ENCODE measurements around the gene ZFAND2A.
A peak's percentile ranks its signal among the peaks of the same experiment; 100 is the strongest.
"Not testable (repeated sequence)": the region's sequence is repeated elsewhere in the genome, so short reads cannot be mapped to it uniquely, and the experiment has no call there.

ZFAND2A gene

DNA sequence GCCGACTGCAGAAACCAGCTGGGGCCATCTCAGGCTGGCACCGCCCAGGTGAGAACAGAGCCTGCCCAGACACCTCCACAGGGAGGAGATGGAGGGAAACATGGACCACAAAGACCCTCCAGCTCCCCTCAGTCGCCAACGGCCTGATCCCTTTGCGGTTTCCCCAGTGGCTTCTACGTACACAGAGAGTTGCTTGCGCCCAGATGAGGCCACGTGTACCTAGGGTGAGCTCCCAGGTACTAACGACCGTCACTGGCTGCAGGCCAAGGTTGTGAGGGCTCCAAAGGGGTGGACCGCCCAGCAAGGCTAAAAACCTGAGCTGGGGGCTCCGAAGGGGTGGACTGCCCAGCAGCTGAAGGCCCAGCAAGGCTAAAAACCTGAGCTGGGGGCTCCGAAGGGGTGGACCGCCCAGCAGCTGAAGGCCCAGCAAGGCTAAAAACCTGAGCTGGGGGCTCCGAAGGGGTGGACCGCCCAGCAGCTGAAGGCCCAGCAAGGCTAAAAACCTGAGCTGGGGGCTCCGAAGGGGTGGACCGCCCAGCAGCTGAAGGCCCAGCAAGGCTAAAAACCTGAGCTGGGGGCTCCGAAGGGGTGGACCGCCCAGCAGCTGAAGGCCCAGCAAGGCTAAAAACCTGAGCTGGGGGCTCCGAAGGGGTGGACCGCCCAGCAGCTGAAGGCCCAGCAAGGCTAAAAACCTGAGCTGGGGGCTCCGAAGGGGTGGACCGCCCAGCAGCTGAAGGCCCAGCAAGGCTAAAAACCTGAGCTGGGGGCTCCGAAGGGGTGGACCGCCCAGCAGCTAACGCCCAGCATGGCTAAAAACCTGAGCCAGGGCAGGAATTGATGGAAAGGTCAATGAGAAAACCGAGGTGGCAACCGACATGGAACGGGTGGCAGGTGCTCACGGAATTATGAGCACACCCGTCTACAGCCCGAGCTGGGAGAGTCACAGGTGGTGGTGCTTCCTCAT, 3.9 kb downstream of the ZFAND2A start:
- DNase-seq; in situ Hi-C loops (cut with MboI; ENCODE audit: low pct_unique_long_range_greater_than_20kb, low sequenced_read_pairs): not testable (repeated sequence)

DNA sequence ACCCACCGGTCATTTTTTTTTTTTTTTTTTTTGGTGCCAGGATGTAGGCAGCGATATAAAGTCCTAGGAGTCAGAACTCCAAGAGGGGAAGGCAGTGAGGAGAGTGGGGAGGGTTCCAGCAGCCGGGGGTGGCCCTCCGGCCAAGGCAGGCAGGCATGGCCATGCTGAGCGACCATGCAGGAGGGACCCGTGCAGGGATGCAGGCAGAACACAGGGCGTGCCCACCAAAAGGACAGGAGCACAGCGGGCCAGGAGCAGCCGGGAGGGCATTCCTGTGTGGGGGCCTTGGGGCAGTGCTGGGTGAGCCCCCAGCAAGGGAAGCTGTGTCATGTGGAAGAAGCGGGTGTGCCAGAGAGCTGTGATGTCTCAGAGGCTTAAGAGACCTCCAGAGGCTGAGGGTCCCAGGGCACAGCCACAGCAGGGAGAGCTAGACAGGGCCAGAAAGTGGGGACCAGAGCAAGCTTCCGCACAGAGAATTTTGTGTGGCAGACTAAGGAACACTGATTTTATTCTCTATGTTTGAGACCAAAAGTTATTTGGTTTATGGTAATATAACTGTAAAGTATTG, 5.7 kb downstream of the ZFAND2A start:
- in situ Hi-C loops (cut with MboI; ENCODE audit: low pct_unique_long_range_greater_than_20kb, low sequenced_read_pairs): no loop called here
- no peak for DNase-seq

GRCh38 chr7:1152492-1152891, 7.5 kb downstream of the ZFAND2A start:
- DNase-seq: no peak
- in situ Hi-C loops (cut with MboI; ENCODE audit: low pct_unique_long_range_greater_than_20kb, low sequenced_read_pairs): no loop called here

GRCh38 chr7:1151653-1152425, 8.2 kb downstream of the ZFAND2A start:
- in situ Hi-C loops (cut with MboI; ENCODE audit: low pct_unique_long_range_greater_than_20kb, low sequenced_read_pairs): no loop called here
- no peak for DNase-seq

GRCh38 chr7:1151156-1151555, 8.8 kb downstream of the ZFAND2A start:
- in situ Hi-C loops (cut with MboI; ENCODE audit: low pct_unique_long_range_greater_than_20kb, low sequenced_read_pairs): no loop called here
- DNase-seq: no peak

GRCh38 chr7:1150400-1151002, 9.5 kb downstream of the ZFAND2A start:
- no peak for DNase-seq

DNA sequence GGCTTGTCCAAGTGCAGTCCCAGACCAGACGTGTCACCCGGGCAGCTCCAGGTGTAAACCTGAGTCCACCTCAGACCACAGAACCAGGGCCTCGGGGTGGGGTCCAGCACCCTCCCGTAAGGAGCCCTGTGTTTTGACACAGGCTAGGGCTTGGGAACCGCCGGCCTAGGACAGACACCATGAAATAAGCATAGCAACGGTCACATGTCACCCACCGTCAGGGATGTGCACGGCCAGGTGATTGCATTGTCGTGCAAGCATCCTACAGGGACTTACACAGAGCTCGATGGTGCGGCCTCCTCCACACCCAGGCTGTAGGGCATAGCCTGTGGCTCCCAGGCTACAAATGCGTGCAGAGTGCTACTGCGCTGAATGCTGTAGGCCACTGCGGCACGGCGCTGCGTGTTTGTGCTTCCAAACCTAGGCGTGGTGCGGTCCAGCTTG, 10.6 kb downstream of the ZFAND2A start:
- DNase-seq: no peak
- in situ Hi-C loops (cut with MboI; ENCODE audit: low pct_unique_long_range_greater_than_20kb, low sequenced_read_pairs): no loop called here

More at GRCh38 chr7:1150400-1151002, 9.5 kb downstream of the ZFAND2A start:
- in situ Hi-C loops (cut with MboI; ENCODE audit: low pct_unique_long_range_greater_than_20kb, low sequenced_read_pairs): no loop called here

DNA sequence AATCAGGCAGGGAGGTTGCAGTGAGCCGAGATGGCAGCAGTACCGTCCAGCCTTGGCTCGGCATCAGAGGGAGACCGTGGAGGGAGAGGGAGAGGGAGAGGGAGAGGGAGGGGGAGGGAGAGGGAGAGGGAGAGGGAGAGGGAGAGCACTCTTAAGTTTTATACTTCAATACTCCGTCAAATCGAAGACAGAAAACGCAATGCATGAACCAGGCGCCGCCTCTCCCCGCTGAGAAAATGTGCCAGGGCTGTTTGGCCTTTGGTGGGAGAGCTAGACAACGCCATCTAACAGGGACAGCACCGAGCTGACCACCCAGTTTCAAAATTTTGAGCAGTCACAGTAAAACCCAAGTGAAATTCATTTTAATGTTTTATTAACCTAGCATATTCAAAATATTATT, 12.1 kb downstream of the ZFAND2A start:
- DNase-seq; in situ Hi-C loops (cut with MboI; ENCODE audit: low pct_unique_long_range_greater_than_20kb, low sequenced_read_pairs): not testable (repeated sequence)

GRCh38 chr7:1144269-1144771, 15.7 kb downstream of the ZFAND2A start:
- DNase-seq: peak; percentile 68
- in situ Hi-C loops (cut with MboI; ENCODE audit: low pct_unique_long_range_greater_than_20kb, low sequenced_read_pairs): no loop called here

- in situ Hi-C loops (cut with MboI; ENCODE audit: low pct_unique_long_range_greater_than_20kb, low sequenced_read_pairs); DNase-seq: not testable (repeated sequence)
Observed at GRCh38 chr7:1143031-1143430, 17.0 kb downstream of the ZFAND2A start.

DNA sequence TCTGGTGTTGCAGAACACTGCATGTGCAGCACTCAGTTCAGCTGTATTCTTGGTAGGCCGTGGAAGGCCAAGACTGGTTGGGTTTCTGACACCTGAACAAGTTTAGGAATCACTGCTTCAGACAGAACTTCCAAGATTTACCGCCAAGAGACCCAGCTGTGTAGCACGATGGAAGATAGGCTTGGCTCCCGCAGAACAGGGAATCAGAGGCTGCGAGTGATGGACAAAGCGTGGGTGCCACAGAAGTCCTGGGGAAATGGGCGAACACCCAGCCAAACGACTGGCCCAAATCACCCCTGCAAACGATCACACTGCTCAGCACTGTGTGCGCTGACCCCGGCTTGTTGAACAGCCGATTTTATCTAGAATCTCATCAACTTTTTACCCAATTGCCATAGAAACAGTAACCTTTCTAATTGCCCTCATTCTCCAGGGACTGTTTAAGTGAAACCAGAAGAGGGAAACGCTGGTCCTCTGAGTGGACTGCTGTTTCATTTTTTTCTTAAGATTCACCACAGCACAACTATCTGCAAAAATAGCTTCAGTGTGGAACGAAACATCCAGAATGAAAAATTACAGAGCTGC, 17.9 kb downstream of the ZFAND2A start:
- in situ Hi-C loops (cut with MboI; ENCODE audit: low pct_unique_long_range_greater_than_20kb, low sequenced_read_pairs): no loop called here
- no peak for DNase-seq

DNA sequence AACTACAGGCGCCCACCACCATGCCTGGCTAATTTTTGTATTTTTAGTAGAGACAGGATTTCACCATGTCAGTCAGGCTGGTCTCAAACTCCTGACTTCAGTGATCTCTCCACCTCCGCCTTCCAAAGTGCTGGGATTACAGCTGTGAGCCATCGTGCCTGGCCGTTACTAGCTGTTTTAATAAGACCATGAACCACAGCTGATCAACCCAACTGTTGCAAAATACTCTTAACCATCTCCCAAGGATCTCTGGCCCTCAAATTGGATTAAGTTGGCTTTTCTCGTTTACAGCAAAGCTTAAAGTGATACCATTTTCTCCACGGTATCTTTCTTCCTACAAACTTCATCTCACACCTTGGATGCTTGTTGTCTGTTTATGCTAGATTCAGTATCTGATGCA, 18.3 kb downstream of the ZFAND2A start:
- in situ Hi-C loops (cut with MboI; ENCODE audit: low pct_unique_long_range_greater_than_20kb, low sequenced_read_pairs): no loop called here
- no peak for DNase-seq

- no peak for DNase-seq
- in situ Hi-C loops (cut with MboI; ENCODE audit: low pct_unique_long_range_greater_than_20kb, low sequenced_read_pairs): no loop called here
Observed at GRCh38 chr7:1140476-1141104, 19.4 kb downstream of the ZFAND2A start.

DNA sequence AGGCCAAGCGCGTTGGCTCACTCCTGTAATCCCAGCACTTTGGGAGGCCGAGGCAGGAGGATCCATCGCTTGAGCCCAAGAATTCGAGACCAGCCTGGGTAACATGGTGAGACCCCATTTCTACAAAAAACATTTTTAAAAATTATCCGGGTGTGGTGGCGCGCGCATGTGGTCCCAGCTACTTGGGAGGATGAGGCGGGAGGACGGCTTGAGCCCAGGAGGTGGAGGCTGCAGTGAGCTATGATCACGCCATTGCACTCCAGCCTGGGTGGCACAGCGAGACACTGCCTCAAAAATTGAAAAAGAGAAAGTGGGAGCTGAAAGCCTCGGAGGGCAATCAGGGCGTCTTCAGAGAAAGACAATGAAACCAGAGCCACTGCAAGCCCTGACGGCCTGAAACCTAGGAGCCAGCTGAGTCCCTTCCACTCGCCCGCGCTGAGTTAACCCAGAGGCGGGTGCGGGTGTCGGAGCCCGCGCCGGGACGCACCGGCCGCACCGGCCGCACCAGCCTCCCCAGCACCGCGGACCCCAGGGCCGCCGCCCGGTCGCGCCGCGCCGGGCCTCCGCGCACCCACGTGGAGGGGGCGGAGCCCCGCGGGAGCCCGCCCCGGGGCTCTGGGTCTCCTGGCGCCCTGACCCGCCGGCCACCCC, 22.4 kb downstream of the ZFAND2A start:
- DNase-seq: peak; percentile 40
- in situ Hi-C loops (cut with MboI; ENCODE audit: low pct_unique_long_range_greater_than_20kb, low sequenced_read_pairs): no loop called here

DNA sequence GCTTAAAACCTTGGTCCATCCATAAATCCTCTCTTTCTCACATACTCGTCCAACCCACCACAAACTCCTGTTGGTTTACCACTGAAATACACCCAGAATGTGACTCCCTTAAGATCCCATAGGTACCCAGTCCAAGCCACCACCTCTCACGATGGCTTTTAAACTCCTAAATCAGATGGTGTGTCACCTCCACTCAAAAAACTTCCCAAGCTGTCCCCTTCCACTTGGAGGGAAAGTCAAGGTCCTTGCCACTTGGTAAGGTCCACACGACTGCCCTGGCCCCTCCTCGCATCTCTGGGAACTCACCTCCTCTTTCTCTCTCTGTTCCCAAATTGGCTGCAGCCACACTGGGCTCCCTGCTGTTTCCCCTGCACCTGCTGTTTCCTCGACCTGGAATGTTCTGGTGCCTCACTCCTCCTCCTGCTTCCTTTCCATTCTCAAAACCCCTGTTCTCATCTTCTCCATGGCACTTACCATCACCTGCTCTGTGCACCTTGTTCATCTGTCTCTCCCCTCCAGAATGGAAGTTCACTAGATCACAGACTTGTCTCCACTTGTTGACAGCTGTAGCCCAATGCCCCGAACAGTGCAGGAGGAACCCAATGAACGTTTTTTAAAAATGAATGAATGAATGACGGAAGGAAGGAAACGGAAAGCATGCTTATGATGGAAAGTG, 23.0 kb downstream of the ZFAND2A start:
- DNase-seq: peak; percentile 70
- in situ Hi-C loops (cut with MboI; ENCODE audit: low pct_unique_long_range_greater_than_20kb, low sequenced_read_pairs): no loop called here

GRCh38 chr7:1134951-1135350, 25.0 kb downstream of the ZFAND2A start:
- peak; percentile 63 for DNase-seq
- in situ Hi-C loops (cut with MboI; ENCODE audit: low pct_unique_long_range_greater_than_20kb, low sequenced_read_pairs): no loop called here

- in situ Hi-C loops (cut with MboI; ENCODE audit: low pct_unique_long_range_greater_than_20kb, low sequenced_read_pairs): no loop called here
- no peak for DNase-seq
Observed at GRCh38 chr7:1131471-1132265, 28.3 kb downstream of the ZFAND2A start.

All from KBM-7 (cell line).